GM12873 (cell line): ENCODE results near the gene PHPT1.

Source experiments
- CTCF ChIP-seq: IDR thresholded peaks from 2 replicates; pipeline ENCODE4 v1.5.1; 2012; ENCODE audit warnings: low read depth, mild to moderate bottlenecking, moderate library complexity, low read length, control low read depth; ENCODE audit not compliant: insufficient read depth; ENCODE audit errors: missing control alignments

The PHPT1 gene

GRCh38 chr9:136880651-136881050, 31.4 kb downstream of the PHPT1 start:
- TF ChIP-seq CTCF, result no peak

GRCh38 chr9:136881691-136882108, 32.5 kb downstream of the PHPT1 start:
- no peak for TF ChIP-seq CTCF

- TF ChIP-seq CTCF, result no peak
These were observed 33.1 kb downstream of the PHPT1 start for GRCh38 chr9:136882109-136882946.

GRCh38 chr9:136885950-136886578, 36.9 kb downstream of the PHPT1 start, which contains the start of gene TRAF2:
Gene TRAF2, plus strand, starts transcription at chr9:136886516. Its CDS starts 12,225 bp downstream, at chr9:136898741.
- no peak for TF ChIP-seq CTCF

- TF ChIP-seq CTCF, result no peak
These were observed 37.7 kb downstream of the PHPT1 start for GRCh38 chr9:136886610-136887597.

GRCh38 chr9:136888454-136888853, 39.2 kb downstream of the PHPT1 start:
- TF ChIP-seq CTCF, result no peak

DNA sequence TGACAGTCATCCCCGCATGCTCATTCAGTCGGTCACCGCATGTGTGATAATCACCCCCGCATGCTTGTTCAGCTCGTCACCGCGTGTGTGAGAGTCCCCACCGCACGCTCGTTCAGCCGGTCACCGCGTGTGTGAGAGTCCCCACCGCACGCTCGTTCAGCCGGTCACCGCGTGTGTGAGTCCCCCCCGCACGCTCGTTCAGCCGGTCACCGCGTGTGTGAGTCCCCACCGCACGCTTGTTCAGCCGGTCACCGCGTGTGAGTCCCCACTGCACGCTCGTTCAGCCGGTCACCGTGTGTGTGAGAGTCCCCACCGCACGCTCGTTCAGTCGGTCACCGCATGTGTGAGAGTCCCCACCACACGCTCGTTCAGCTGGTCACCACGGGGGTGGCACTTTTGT, 40.6 kb downstream of the PHPT1 start:
- TF ChIP-seq CTCF, result no peak
